Measurements from ENCODE around the gene MAGI1.
"Not testable (repeated sequence)": the region's sequence is repeated elsewhere in the genome, so short reads cannot be mapped to it uniquely, and the experiment has no call there.

The MAGI1 gene

DNA sequence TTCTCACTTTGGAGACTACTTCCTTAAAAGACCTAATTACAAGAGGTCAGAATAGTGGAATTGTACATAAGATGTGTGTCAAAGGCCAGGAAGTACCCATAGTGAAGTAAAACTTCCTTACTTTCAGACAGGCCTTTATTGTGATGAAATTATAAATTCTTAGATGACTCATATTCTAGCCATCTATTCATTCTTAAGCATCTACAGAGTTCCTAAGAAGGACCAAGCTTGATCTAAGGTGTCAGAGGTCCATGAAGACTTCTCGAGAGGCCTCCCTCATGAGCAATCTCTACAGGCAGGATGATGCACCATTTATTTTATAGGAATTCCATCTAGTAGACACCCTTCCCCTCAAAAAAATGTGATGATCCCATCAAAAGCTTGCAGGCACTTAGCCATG lies 493.3 kb downstream of the MAGI1 start:
- Mint-ChIP-seq H3K9me3 (peaks cover 0 to 1% of the 10 kb centered on the region in 2 donors), H3K27ac (no peak overlapping the region), H3K36me3 (no peaks in the 10 kb centered on the region), H3K4me3 (no peak overlapping the region), H3K4me1 (no peaks in the 10 kb centered on the region), H3K27me3 (peaks cover 4 to 6% of the 10 kb centered on the region in 2 donors)
- DNase-seq, result no peak
- no peak for ATAC-seq (replicated peaks)

- not testable (repeated sequence) for DNase-seq; H3K4me3 Mint-ChIP-seq; H3K27me3 Mint-ChIP-seq; H3K36me3 Mint-ChIP-seq; H3K9me3 Mint-ChIP-seq; ATAC-seq (replicated peaks); H3K4me1 Mint-ChIP-seq; H3K27ac Mint-ChIP-seq
Measured at GRCh38 chr3:65543391-65543790, 495.3 kb downstream of the MAGI1 start.

DNA sequence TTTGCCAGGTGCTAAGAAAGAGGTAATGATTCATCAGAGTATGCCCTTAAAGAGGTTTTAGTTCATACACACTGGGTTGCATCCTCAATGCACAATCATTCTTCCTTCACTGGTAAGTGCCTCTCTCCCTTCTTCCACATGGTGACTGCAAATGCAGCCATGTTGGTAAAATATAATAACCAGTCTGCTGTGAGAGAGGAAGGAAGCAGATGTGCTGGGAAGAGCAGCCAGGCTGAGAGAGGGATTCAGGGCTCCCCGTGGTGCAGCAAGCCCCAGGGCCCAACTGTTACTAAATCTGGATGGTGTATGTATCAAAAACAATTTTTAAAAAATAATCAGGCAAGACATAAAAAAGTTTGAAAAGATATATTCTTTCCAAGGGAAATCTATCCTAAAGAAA lies 498.1 kb downstream of the MAGI1 start:
- no peaks in the 10 kb centered on the region for H3K27me3 Mint-ChIP-seq
- H3K9me3 Mint-ChIP-seq, result peaks cover 0 to 3% of the 10 kb centered on the region in 2 donors
- ATAC-seq (replicated peaks) (no peak), DNase-seq (no peak)
- H3K4me3 Mint-ChIP-seq, result no peak overlapping the region
- H3K36me3 Mint-ChIP-seq, result no peaks in the 10 kb centered on the region
- no peaks in the 10 kb centered on the region for H3K4me1 Mint-ChIP-seq
- H3K27ac Mint-ChIP-seq, result no peak overlapping the region

GRCh38 chr3:65539616-65540015 lies 499.1 kb downstream of the MAGI1 start:
- Mint-ChIP-seq H3K9me3 (peaks cover 0 to 3% of the 10 kb centered on the region in 2 donors), H3K27me3 (no peaks in the 10 kb centered on the region), H3K4me1 (no peaks in the 10 kb centered on the region), H3K4me3 (no peak overlapping the region), H3K27ac (no peak overlapping the region), H3K36me3 (no peaks in the 10 kb centered on the region)
- DNase-seq (no peak), ATAC-seq (replicated peaks) (no peak)

GRCh38 chr3:65538101-65538500 lies 500.6 kb downstream of the MAGI1 start:
- ATAC-seq (replicated peaks) (no peak), DNase-seq (no peak)
- Mint-ChIP-seq H3K4me3 (no peak overlapping the region), H3K4me1 (no peaks in the 10 kb centered on the region), H3K27me3 (no peaks in the 10 kb centered on the region), H3K27ac (no peak overlapping the region), H3K9me3 (peaks cover 0 to 3% of the 10 kb centered on the region in 2 donors), H3K36me3 (no peaks in the 10 kb centered on the region)

DNA sequence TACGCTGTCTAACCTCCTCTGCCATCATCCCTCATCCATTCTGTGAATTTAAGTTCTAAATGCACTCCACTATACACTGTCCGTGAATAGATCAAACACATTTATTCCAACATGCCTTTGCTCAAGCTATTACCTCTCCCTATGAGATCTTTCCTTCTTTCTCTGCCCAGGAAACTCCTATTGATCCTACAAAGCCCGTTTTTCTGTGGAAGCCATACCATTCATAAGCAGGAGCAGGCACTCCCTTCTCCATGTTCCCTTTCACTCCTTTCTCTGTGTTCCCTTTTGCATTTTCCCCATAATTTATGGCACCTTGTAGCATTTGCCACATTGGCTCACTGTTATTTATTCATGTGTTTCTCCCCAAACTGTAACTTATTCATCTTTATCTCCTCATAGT lies 501.6 kb downstream of the MAGI1 start:
- no peak for DNase-seq
- no peak overlapping the region for H3K27ac Mint-ChIP-seq
- H3K4me1 Mint-ChIP-seq, result no peaks in the 10 kb centered on the region
- H3K4me3 Mint-ChIP-seq, result no peak overlapping the region
- H3K36me3 Mint-ChIP-seq, result no peaks in the 10 kb centered on the region
- no peak for ATAC-seq (replicated peaks)
- peaks cover 0 to 3% of the 10 kb centered on the region in 2 donors for H3K9me3 Mint-ChIP-seq
- no peaks in the 10 kb centered on the region for H3K27me3 Mint-ChIP-seq

DNA sequence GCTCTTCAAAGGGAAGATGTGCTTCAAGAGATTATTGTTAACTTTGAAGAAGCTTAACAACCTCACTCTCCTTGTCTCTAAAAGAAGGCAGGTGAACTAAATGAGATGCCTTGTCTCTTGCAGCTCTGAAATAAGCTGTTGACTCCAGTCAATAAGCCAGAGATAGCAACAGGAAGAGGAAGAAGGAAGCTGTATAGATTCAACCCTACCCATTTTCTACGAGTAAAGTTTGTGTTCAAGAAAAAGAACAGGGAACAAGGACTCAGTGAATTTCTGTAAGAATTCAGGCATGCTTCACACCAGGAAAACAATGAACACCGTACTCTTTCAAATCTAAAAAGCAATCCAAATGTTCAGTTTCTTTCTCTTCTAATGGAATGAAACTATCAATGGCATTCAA lies 503.5 kb downstream of the MAGI1 start:
- Mint-ChIP-seq H3K9me3 (peaks cover 0 to 3% of the 10 kb centered on the region in 2 donors), H3K4me3 (no peak overlapping the region), H3K4me1 (no peaks in the 10 kb centered on the region), H3K27me3 (no peaks in the 10 kb centered on the region), H3K27ac (no peak overlapping the region), H3K36me3 (no peaks in the 10 kb centered on the region)
- no peak for ATAC-seq (replicated peaks)
- DNase-seq, result no peak

DNA sequence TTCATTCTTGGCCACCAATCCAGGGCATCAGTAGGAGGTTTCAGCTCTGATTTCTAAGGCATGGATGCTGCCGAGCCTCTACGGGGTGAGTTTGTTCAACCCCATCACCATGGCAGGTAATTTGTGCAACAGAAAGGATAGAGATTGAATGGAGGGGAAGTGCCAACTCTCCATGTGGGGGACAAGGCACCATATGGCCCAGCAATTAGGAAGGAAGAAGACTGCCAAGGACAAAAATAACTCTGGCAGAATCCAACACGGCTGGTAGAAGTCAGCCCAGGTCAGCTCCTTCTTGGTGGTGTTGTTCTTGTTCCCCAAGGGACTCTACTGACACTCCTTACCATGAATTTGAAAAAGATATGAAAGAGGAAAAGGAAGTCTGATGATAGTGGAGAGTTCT lies 503.9 kb downstream of the MAGI1 start:
- Mint-ChIP-seq H3K4me1 (no peaks in the 10 kb centered on the region), H3K9me3 (peaks cover 0 to 3% of the 10 kb centered on the region in 2 donors), H3K27me3 (no peaks in the 10 kb centered on the region), H3K27ac (no peak overlapping the region), H3K4me3 (no peak overlapping the region), H3K36me3 (no peaks in the 10 kb centered on the region)
- ATAC-seq (replicated peaks) (no peak), DNase-seq (no peak)

GRCh38 chr3:65532749-65533148 lies 506.0 kb downstream of the MAGI1 start:
- no peak overlapping the region for H3K27ac Mint-ChIP-seq
- no peaks in the 10 kb centered on the region for H3K36me3 Mint-ChIP-seq
- ATAC-seq (replicated peaks) (no peak), DNase-seq (no peak)
- H3K4me1 Mint-ChIP-seq, result no peaks in the 10 kb centered on the region
- H3K4me3 Mint-ChIP-seq, result no peak overlapping the region
- peaks cover 0 to 3% of the 10 kb centered on the region in 2 donors for H3K9me3 Mint-ChIP-seq
- no peaks in the 10 kb centered on the region for H3K27me3 Mint-ChIP-seq

GRCh38 chr3:65532215-65532614 lies 506.5 kb downstream of the MAGI1 start:
- Mint-ChIP-seq H3K36me3 (no peaks in the 10 kb centered on the region), H3K4me1 (no peaks in the 10 kb centered on the region), H3K27ac (no peak overlapping the region), H3K9me3 (peaks cover 0 to 3% of the 10 kb centered on the region in 2 donors), H3K27me3 (no peaks in the 10 kb centered on the region), H3K4me3 (no peak overlapping the region)
- ATAC-seq (replicated peaks), result no peak
- DNase-seq, result no peak

GRCh38 chr3:65531499-65531898 lies 507.2 kb downstream of the MAGI1 start:
- ATAC-seq (replicated peaks) (no peak), DNase-seq (no peak)
- Mint-ChIP-seq H3K4me3 (no peak overlapping the region), H3K27me3 (no peaks in the 10 kb centered on the region), H3K9me3 (no peaks in the 10 kb centered on the region), H3K36me3 (no peaks in the 10 kb centered on the region), H3K4me1 (no peaks in the 10 kb centered on the region), H3K27ac (no peak overlapping the region)

DNA sequence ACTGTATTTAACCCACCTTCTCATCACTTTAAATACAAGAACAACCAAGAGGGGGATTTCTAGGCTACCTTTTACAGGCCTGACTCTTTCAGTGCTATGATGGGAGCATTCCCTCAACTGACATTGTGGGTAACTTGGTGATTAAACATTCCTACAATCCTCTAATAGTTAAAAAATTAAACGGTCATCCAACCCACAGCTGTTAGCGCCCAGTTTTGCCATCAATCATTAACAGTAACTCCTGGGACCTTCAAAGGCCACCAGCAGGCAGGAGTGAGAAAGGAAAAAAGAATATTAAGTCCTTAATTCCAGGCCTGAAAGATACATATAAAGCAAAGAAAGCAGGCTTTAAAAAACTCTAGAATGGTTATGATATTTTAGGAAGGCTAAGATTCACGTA lies 512.1 kb downstream of the MAGI1 start:
- Mint-ChIP-seq H3K27ac (no peak overlapping the region), H3K27me3 (no peaks in the 10 kb centered on the region), H3K4me3 (no peak overlapping the region), H3K9me3 (no peaks in the 10 kb centered on the region), H3K4me1 (no peaks in the 10 kb centered on the region), H3K36me3 (no peaks in the 10 kb centered on the region)
- no peak for DNase-seq
- no peak for ATAC-seq (replicated peaks)

DNA sequence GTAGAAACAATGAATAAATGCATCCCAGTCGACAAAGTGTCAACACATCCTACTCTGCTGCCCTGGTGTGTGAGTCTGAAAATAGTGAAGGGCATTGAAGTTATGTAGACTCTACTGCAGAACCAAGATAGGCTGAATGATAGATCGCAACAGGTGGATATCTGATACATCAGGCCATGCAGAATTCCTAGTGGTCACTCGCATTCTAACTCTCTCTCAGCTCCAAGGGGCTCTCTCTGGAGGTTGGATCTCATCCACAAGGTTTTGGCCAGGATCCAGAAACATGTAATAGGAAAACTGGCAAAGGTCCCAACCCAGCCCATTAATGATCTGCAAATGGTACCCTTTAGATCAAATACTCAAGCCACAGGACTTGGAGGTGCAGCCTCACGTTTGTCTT lies 514.1 kb downstream of the MAGI1 start:
- Mint-ChIP-seq H3K9me3 (no peaks in the 10 kb centered on the region), H3K36me3 (no peaks in the 10 kb centered on the region), H3K27ac (no peak overlapping the region), H3K4me1 (no peaks in the 10 kb centered on the region), H3K4me3 (no peak overlapping the region), H3K27me3 (no peaks in the 10 kb centered on the region)
- no peak for DNase-seq
- ATAC-seq (replicated peaks), result no peak

GRCh38 chr3:65523878-65524277 lies 514.8 kb downstream of the MAGI1 start:
- no peaks in the 10 kb centered on the region for H3K27me3 Mint-ChIP-seq
- H3K4me3 Mint-ChIP-seq, result no peak overlapping the region
- ATAC-seq (replicated peaks), result no peak
- H3K4me1 Mint-ChIP-seq, result no peaks in the 10 kb centered on the region
- no peak overlapping the region for H3K27ac Mint-ChIP-seq
- H3K36me3 Mint-ChIP-seq, result no peaks in the 10 kb centered on the region
- H3K9me3 Mint-ChIP-seq, result no peaks in the 10 kb centered on the region
- DNase-seq, result no peak

- no peak overlapping the region for H3K4me3 Mint-ChIP-seq
- H3K9me3 Mint-ChIP-seq, result peaks cover 5 to 8% of the 10 kb centered on the region in 2 donors
- DNase-seq (no peak), ATAC-seq (replicated peaks) (no peak)
- no peaks in the 10 kb centered on the region for H3K27me3 Mint-ChIP-seq
- H3K36me3 Mint-ChIP-seq, result no peaks in the 10 kb centered on the region
- no peaks in the 10 kb centered on the region for H3K4me1 Mint-ChIP-seq
- no peak overlapping the region for H3K27ac Mint-ChIP-seq
Measured at GRCh38 chr3:65521032-65521431, 517.7 kb downstream of the MAGI1 start.

- H3K36me3 Mint-ChIP-seq, result no peaks in the 10 kb centered on the region
- DNase-seq (no peak), ATAC-seq (replicated peaks) (no peak)
- H3K9me3 Mint-ChIP-seq, result peaks cover 6 to 8% of the 10 kb centered on the region in 2 donors
- H3K27me3 Mint-ChIP-seq, result no peaks in the 10 kb centered on the region
- H3K4me3 Mint-ChIP-seq, result no peak overlapping the region
- no peak overlapping the region for H3K27ac Mint-ChIP-seq
- H3K4me1 Mint-ChIP-seq, result no peaks in the 10 kb centered on the region
Measured at GRCh38 chr3:65516998-65517397, 521.7 kb downstream of the MAGI1 start.
